H9 (cell line): ENCODE data around the gene RBM27. TPM values are rescaled to one million over a fixed set of nuclear protein-coding genes. Genes with fewer than 3 reads are reported as not detected.

Experiments used
- DNase-seq: peaks from one replicate; pipeline ENCODE4 v3.0.0-alpha.2; 2017
- H2AFZ ChIP-seq: one replicate; pipeline ENCODE4 v1.6.1; 2013; ENCODE audit warnings: mild to moderate bottlenecking, low read length, control low read depth, moderate library complexity
- H2AK5ac ChIP-seq: 2 replicates; pipeline ENCODE4 v1.6.1; 2013; ENCODE audit warnings: low read length, control low read depth, mixed read lengths; ENCODE audit not compliant: insufficient read length
- H2BK120ac ChIP-seq: one replicate; pipeline ENCODE4 v1.6.1; 2013; ENCODE audit warnings: low read depth, mild to moderate bottlenecking, low read length, control low read depth, inconsistent platforms; ENCODE audit not compliant: poor library complexity, severe bottlenecking
- H2BK12ac ChIP-seq: 2 replicates; pipeline ENCODE4 v1.6.1; 2013; ENCODE audit warnings: low read length, control low read depth, mixed read lengths, low read depth; ENCODE audit not compliant: insufficient read length
- H2BK15ac ChIP-seq: 2 replicates; pipeline ENCODE4 v1.6.1; 2013; ENCODE audit warnings: low read depth, low read length, control low read depth
- H2BK20ac ChIP-seq: one replicate; pipeline ENCODE4 v1.6.1; 2013; ENCODE audit warnings: low read depth, mild to moderate bottlenecking, low read length, control low read depth, inconsistent platforms; ENCODE audit not compliant: poor library complexity, severe bottlenecking
- H2BK5ac ChIP-seq: 2 replicates; pipeline ENCODE4 v1.6.1; 2013; ENCODE audit warnings: low read length, control low read depth, mixed read lengths; ENCODE audit not compliant: insufficient read length
- H3K14ac ChIP-seq: 2 replicates; pipeline ENCODE4 v1.6.1; 2013; ENCODE audit warnings: low read length, control low read depth; ENCODE audit not compliant: insufficient read depth
- H3K18ac ChIP-seq: 2 replicates; pipeline ENCODE4 v1.6.1; 2013; ENCODE audit warnings: low read depth, mild to moderate bottlenecking, mixed read lengths, low read length, control low read depth; ENCODE audit not compliant: insufficient read length
- H3K23ac ChIP-seq: 2 replicates; pipeline ENCODE4 v1.6.1; 2013; ENCODE audit warnings: low read length, control low read depth, mixed read lengths, low read depth; ENCODE audit not compliant: insufficient read length
- H3K23me2 ChIP-seq: 2 replicates; pipeline ENCODE4 v1.6.1; 2013; ENCODE audit warnings: low read depth, mild to moderate bottlenecking, mixed read lengths, low read length, control low read depth; ENCODE audit not compliant: insufficient read length, poor library complexity, severe bottlenecking
- H3K27ac ChIP-seq: 2 replicates; pipeline ENCODE4 v1.5.1; 2013; ENCODE audit warnings: low read length, control low read depth, mixed read lengths, low read depth; ENCODE audit not compliant: insufficient read length
- H3K27me3 ChIP-seq: 2 replicates; pipeline ENCODE4 v1.6.1; 2013; ENCODE audit warnings: low read length, control low read depth, inconsistent platforms; ENCODE audit not compliant: insufficient read depth
- H3K4ac ChIP-seq: 2 replicates; pipeline ENCODE4 v1.6.1; 2013; ENCODE audit warnings: low read depth, mild to moderate bottlenecking, control low read depth, inconsistent platforms, low read length, moderate library complexity
- H3K4me1 ChIP-seq: 2 replicates; pipeline ENCODE4 v1.6.1; 2013; ENCODE audit warnings: low read length, control low read depth, inconsistent platforms; ENCODE audit not compliant: insufficient read depth
- H3K4me2 ChIP-seq: 2 replicates; pipeline ENCODE4 v1.6.1; 2013; ENCODE audit warnings: low read length, control low read depth, mixed read lengths; ENCODE audit not compliant: insufficient read length, insufficient read depth
- H3K56ac ChIP-seq: 2 replicates; pipeline ENCODE4 v1.6.1; 2013; ENCODE audit warnings: low read depth, mild to moderate bottlenecking, mixed read lengths, low read length, control low read depth; ENCODE audit not compliant: insufficient read length
- H3K79me1 ChIP-seq: 2 replicates; pipeline ENCODE4 v1.6.1; 2013; ENCODE audit warnings: low read depth, mild to moderate bottlenecking, moderate library complexity, low read length, control low read depth, inconsistent platforms; ENCODE audit not compliant: insufficient read depth, poor library complexity, severe bottlenecking
- H3K79me2 ChIP-seq: 2 replicates; pipeline ENCODE4 v1.6.1; 2013; ENCODE audit warnings: low read length, control low read depth, inconsistent platforms; ENCODE audit not compliant: insufficient read depth
- H3K9ac ChIP-seq: 2 replicates; pipeline ENCODE4 v1.6.1; 2013; ENCODE audit warnings: low read length, control low read depth, mixed read lengths; ENCODE audit not compliant: insufficient read length; ENCODE audit errors: extremely low read depth
- H3K9me3 ChIP-seq: one replicate; pipeline ENCODE4 v1.6.1; 2013; ENCODE audit warnings: low read depth, low read length, inconsistent platforms; ENCODE audit not compliant: control insufficient read depth
- H3T11ph ChIP-seq: one replicate; pipeline ENCODE4 v1.6.1; 2013; ENCODE audit warnings: mild to moderate bottlenecking, low read length, control low read depth, inconsistent platforms
- H4K20me1 ChIP-seq: one replicate; pipeline ENCODE4 v1.6.1; 2013; ENCODE audit not compliant: control insufficient read depth, insufficient read length, insufficient read depth
- H4K5ac ChIP-seq: 2 replicates; pipeline ENCODE4 v1.6.1; 2013; ENCODE audit warnings: low read depth, mild to moderate bottlenecking, mixed read lengths, low read length, control low read depth; ENCODE audit not compliant: insufficient read length
- H4K8ac ChIP-seq: replicated peaks from 2 replicates; pipeline ENCODE4 v1.6.1; 2013; ENCODE audit warnings: low read length, control low read depth, mixed read lengths, low read depth; ENCODE audit not compliant: insufficient read length
- H4K91ac ChIP-seq: 2 replicates; pipeline ENCODE4 v1.6.1; 2013; ENCODE audit warnings: low read depth, mild to moderate bottlenecking, moderate library complexity, mixed read lengths, low read length, control low read depth; ENCODE audit not compliant: insufficient read length
- H3K27ac Mint-ChIP-seq, 3 experiments: 2 replicates in 2 of 3; 3 replicates in 1 of 3; pipeline ENCODE4 v1.8.0; 2020 to 2021; ENCODE audit warnings: mixed read lengths in 3 of 3, mild to moderate bottlenecking in 1 of 3, moderate library complexity in 1 of 3
- H3K27me3 Mint-ChIP-seq: 2 replicates; pipeline ENCODE4 v1.8.0; 2021; ENCODE audit warnings: low read depth, mild to moderate bottlenecking, moderate library complexity, mixed read lengths
- H3K36me3 Mint-ChIP-seq, 3 experiments: 2 replicates in 2 of 3; 3 replicates in 1 of 3; pipeline ENCODE4 v1.8.0; 2020 to 2021; ENCODE audit warnings: low read depth in 3 of 3, mixed read lengths in 3 of 3; ENCODE audit not compliant: insufficient read depth in 1 of 3
- H3K4me1 Mint-ChIP-seq, 2 experiments: 2 replicates each; pipeline ENCODE4 v1.8.0; 2020; ENCODE audit warnings: mixed read lengths in 2 of 2
- H3K4me3 Mint-ChIP-seq, 2 experiments: 2 replicates in 1 of 2; 3 replicates in 1 of 2; pipeline ENCODE4 v1.8.0; 2020 to 2021; ENCODE audit warnings: mild to moderate bottlenecking in 2 of 2, mixed read lengths in 2 of 2, moderate library complexity in 1 of 2
- H3K9me3 Mint-ChIP-seq, 2 experiments: 2 replicates in 1 of 2; 3 replicates in 1 of 2; pipeline ENCODE4 v1.8.0; 2020; ENCODE audit warnings: mild to moderate bottlenecking in 2 of 2, mixed read lengths in 2 of 2, moderate library complexity in 1 of 2
- WGBS: extraction: QIAGEN DNeasy Blood & Tissue Kit; methylation state at CpG from one replicate; pipeline ENCODE4 v1.1.7; 2013; ENCODE audit warnings: missing lambda C conversion rate, low lambda C conversion rate, mixed read lengths; ENCODE audit not compliant: insufficient read length; ENCODE audit errors: extremely low coverage; 5-methylcytosine and 5-hydroxymethylcytosine counted together
- total RNA-seq: library from RNA; stranded (reverse); gene quantifications from 2 replicates; pipeline ENCODE4 v1.2.1, GENCODE V29; 2021
- TF ChIP-seq, protein P1 (sequence below): fragments of 200-600 bp; sonication (generic); conservative IDR thresholded peaks from 3 replicates; pipeline ENCODE4 v1.8.0; 2021; ENCODE audit warnings: antibody characterized with exemption, mild to moderate bottlenecking

The RBM27 gene
- total RNA-seq, 1 experiment from 2014 or later = 33.8 TPM

DNA sequence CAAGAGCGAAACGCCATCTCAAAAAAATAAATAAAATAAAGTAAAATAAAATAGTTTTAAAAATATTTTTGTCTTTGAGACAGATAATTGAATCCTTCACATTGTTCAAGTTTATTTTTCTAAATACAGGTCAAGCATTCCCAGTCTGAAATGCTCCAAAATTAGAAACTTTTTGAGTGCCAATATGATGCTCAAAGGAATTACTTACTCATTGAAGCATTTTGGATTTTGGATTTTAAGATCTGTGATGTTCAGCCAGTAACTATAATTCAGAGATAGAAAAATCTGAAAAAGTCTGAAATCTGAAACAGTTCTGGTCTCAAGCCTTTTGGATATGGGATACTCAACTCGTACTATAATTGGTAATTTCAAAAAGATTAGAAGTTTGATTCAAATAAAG lies 39.8 kb downstream of the RBM27 start:
- H3K23me2 ChIP-seq = no peaks in the 10 kb centered on the region
- H3K4ac ChIP-seq = no peak overlapping the region
- H4K5ac ChIP-seq = no peak overlapping the region
- H3K79me2 ChIP-seq = no peaks in the 10 kb centered on the region
- H3K36me3 Mint-ChIP-seq = peaks cover 10 to 42% (median 26%) of the 10 kb centered on the region in 3 experiments; a peak in 5 of 7 replicates
- no peak overlapping the region for H2AK5ac ChIP-seq
- no peak overlapping the region for H2AFZ ChIP-seq
- no peak overlapping the region for H2BK12ac ChIP-seq
- no peaks in the 10 kb centered on the region for H3K4me1 ChIP-seq
- no peak overlapping the region for H3K4me2 ChIP-seq
- no peaks in the 10 kb centered on the region for H3K4me1 Mint-ChIP-seq
- H3K18ac ChIP-seq = no peak overlapping the region
- H2BK120ac ChIP-seq = no peak overlapping the region
- H3K27me3 Mint-ChIP-seq = no peaks in the 10 kb centered on the region
- H3K9me3 ChIP-seq = no peaks in the 10 kb centered on the region
- WGBS = no CpG with 5 or more reads among the region's 3 CpGs
- no peak overlapping the region for H3T11ph ChIP-seq
- no peaks in the 10 kb centered on the region for H3K79me1 ChIP-seq
- H3K9me3 Mint-ChIP-seq = no peaks in the 10 kb centered on the region
- no peak overlapping the region for H3K4me3 Mint-ChIP-seq
- no peak overlapping the region for H2BK20ac ChIP-seq
- no peak overlapping the region for H3K14ac ChIP-seq
- H4K91ac ChIP-seq = no peak overlapping the region
- no peak overlapping the region for H3K23ac ChIP-seq
- no peak overlapping the region for H2BK15ac ChIP-seq
- H3K9ac ChIP-seq = no peak overlapping the region
- no peaks in the 10 kb centered on the region for H4K20me1 ChIP-seq
- no peak overlapping the region for H4K8ac ChIP-seq
- no peak overlapping the region for H3K27ac Mint-ChIP-seq
- H3K56ac ChIP-seq = no peak overlapping the region
- H3K27ac ChIP-seq = no peak overlapping the region
- no peak for DNase-seq
- TF ChIP-seq, protein P1, sequence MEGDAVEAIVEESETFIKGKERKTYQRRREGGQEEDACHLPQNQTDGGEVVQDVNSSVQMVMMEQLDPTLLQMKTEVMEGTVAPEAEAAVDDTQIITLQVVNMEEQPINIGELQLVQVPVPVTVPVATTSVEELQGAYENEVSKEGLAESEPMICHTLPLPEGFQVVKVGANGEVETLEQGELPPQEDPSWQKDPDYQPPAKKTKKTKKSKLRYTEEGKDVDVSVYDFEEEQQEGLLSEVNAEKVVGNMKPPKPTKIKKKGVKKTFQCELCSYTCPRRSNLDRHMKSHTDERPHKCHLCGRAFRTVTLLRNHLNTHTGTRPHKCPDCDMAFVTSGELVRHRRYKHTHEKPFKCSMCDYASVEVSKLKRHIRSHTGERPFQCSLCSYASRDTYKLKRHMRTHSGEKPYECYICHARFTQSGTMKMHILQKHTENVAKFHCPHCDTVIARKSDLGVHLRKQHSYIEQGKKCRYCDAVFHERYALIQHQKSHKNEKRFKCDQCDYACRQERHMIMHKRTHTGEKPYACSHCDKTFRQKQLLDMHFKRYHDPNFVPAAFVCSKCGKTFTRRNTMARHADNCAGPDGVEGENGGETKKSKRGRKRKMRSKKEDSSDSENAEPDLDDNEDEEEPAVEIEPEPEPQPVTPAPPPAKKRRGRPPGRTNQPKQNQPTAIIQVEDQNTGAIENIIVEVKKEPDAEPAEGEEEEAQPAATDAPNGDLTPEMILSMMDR = no peak
- H3K27me3 ChIP-seq = no peaks in the 10 kb centered on the region
- no peak overlapping the region for H2BK5ac ChIP-seq
